GM12872 (cell line): Measurements from ENCODE around the gene UBIAD1.

Experiments used
- TF ChIP-seq, protein P1 (sequence below): IDR thresholded peaks from 3 replicates; pipeline ENCODE4 v1.5.1; 2011; ENCODE audit warnings: low read depth, mild to moderate bottlenecking, low read length, moderate library complexity; ENCODE audit not compliant: insufficient read depth

The UBIAD1 gene

DNA sequence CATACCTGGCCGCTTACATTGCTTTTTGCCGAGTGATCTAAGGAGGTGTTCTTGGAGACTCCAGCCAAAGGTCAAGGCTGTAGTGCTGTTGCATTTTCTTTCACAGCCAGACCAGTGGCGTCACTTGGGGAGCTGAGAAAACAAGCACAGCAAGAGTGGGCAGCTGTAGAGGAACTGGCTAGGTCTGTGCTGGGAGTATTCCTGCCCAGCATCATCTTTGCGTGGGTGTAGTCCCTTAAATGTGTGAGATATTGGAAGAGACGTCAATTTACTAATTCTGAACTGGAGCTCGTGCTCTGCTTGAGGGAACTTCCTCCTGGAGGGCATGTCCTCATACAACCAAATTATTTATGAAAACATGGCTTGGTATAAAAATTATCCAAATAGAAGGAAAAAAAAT is 10.2 kb downstream of the UBIAD1 start:
- TF ChIP-seq, protein P1, sequence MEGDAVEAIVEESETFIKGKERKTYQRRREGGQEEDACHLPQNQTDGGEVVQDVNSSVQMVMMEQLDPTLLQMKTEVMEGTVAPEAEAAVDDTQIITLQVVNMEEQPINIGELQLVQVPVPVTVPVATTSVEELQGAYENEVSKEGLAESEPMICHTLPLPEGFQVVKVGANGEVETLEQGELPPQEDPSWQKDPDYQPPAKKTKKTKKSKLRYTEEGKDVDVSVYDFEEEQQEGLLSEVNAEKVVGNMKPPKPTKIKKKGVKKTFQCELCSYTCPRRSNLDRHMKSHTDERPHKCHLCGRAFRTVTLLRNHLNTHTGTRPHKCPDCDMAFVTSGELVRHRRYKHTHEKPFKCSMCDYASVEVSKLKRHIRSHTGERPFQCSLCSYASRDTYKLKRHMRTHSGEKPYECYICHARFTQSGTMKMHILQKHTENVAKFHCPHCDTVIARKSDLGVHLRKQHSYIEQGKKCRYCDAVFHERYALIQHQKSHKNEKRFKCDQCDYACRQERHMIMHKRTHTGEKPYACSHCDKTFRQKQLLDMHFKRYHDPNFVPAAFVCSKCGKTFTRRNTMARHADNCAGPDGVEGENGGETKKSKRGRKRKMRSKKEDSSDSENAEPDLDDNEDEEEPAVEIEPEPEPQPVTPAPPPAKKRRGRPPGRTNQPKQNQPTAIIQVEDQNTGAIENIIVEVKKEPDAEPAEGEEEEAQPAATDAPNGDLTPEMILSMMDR = no peak

DNA sequence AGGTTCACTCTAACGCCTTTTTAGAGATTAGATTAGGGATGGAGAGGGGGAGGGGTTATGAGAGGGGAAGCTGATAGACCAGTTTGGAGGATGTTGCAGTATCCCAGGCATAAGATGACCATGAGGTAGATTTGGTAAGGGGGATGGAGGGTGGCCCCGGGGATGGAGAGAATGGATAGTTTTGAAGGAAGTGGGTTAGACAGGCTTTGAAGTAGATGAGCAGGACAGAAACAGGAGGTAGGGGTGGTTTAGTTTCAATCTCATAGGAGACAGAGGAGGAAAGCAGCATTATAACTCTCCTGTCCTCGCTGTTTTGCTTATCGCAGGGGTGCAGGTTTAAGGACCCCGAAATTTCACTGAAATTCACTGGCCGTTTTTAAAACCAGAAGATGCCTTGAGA is 11.8 kb downstream of the UBIAD1 start:
- TF ChIP-seq, protein P1 = no peak

DNA sequence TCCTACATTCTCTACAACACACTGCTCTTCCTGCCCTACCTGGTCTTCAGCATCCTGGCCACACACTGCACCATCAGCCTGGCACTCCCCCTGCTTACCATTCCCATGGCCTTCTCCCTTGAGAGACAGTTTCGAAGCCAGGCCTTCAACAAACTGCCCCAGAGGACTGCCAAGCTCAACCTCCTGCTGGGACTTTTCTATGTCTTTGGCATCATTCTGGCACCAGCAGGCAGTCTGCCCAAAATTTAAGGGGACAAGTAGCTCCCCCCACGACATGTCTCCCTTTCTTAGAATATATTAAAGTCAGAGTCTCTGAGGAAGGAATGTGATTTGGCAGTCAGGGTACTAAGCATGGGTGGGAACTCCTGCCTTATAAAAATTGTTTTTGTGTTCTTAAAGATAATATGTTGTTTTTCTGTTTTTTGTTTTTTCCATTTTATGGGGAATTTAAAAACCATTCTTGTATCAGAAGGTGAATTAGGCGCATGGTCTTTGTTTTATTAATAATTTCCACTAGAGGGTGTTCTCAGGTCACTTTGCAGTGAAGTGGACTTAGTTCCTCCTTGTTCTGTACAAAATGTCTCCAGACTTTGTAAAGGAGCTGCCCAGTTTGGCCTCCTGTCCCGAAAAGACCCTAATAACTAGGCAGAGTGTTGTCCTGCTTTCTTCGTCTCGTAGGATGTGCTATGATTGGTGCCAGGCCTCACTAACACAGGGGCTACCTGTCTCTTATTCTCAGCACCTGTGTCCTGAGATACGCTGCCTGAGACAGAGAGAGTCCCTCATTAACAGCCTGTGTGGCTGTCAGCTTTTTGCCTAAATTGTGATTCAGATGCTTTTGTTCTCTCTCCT is 13.1 kb downstream of the UBIAD1 start:
- TF ChIP-seq, protein P1 = peak; percentile 15; the same call in 1 of the 3 replicates

DNA sequence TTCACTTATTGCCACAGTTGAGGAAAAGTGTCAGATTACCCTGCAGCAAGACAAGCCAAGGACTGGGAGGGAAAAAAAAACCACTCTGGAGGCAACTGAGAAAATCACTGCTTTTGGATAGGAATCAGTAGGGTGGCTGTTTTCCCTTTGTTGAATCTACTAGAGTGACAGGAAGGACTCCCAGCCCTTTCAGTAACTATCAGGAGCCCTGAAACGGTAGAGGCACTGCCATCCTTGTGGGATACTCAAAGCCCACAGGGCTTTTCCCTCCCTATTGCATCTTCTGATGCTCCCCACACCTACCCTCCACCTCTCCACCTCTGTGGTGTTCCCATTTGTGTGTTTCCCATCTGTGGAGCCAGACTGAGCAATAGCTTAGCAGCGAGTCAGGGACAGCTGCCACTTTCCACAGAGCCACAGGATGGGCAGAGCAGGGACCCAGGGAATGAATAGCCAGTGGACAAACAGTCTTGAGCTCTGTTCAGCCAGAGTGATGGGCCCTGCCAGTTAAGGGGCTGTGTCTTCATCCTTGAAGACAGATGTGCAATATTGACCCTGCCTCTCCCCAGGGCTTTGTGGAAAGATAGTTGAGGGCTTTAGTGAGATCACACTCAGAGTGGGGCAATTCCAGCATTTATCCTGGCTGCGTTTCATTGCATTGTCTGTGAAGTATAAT is 13.9 kb downstream of the UBIAD1 start:
- TF ChIP-seq, protein P1 = no peak

DNA sequence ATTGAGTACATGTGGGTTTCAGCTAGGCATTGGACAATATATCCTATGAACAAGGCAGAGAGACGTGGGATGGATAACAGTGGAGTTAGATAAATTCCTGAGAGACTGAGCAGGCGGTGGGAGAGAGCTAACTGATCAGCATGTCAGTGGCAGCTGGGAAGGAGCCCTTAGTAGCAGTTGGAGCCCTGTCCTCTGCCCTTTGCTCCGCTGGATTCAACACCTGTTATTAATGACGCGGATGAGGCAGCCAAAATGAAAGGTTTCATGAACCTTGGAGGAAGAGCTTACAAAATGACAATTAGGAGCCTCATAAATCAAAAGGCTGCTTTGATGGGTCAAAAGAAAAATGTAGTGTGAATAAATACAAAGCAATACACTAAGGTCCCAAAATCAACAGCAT is 16.1 kb downstream of the UBIAD1 start:
- TF ChIP-seq, protein P1 = no peak

DNA sequence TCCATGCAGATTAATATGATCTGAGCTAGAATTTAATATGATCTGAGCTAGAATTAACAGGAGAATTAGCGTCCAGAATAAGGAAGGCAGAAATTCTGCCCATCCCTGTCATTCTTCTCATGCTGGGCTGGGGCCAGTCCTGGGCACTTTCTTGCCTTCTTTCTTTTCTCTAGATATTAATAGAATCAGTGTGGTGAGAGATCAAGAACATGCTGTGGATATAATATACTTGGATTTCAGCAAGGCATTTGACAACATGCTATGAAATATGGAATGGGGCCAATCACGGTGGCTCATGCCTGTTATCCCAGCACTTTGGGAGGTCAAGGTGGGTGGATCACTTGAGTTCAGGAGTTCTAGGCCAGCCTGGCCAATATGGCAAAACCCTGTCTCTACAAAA is 18.1 kb downstream of the UBIAD1 start:
- TF ChIP-seq, protein P1 = no peak

DNA sequence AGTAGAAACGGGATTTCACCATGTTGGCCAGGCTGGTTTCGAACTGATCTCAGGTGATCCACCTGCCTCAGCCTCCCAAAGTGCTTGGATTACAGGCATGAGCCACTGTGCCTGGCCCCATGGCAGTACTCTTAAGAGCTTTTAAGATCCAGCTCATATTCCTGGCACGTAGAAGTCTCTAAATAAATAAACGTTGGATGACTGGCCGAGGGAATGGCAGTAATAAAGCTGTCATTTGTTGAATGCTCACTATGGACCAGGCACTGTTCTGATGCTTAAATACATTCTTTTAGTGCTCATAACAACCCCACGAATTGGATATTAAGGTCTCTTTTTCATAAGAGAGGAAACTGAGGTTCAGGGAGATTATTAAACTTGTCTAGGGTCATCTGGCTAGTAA is 20.9 kb downstream of the UBIAD1 start:
- TF ChIP-seq, protein P1 = no peak
